Loucy (cell line): ENCODE measurements around the gene HERC2.

Experiments
- H2AFZ ChIP-seq: fragments of 200-600 bp; sonication (generic); 2 replicates; pipeline ENCODE4 v1.6.0; 2016; ENCODE audit warnings: antibody characterized with exemption, mild to moderate bottlenecking, low read length, moderate library complexity
- H3F3A ChIP-seq: fragments of 200-600 bp; 2 replicates; pipeline ENCODE4 v1.6.0; 2016; ENCODE audit warnings: antibody characterized with exemption, low read depth, mild to moderate bottlenecking
- H3K27me3 ChIP-seq: fragments of 200-600 bp; sonication (generic); 2 replicates; pipeline ENCODE4 v1.6.1; 2014; ENCODE audit warnings: low read length, mild to moderate bottlenecking; ENCODE audit not compliant: insufficient read depth, poor library complexity, severe bottlenecking
- H3K36me3 ChIP-seq: fragments of 200-600 bp; sonication (generic); 2 replicates; pipeline ENCODE4 v1.6.1; 2016; ENCODE audit warnings: low read length; ENCODE audit not compliant: insufficient read depth
- H3K4me1 ChIP-seq: fragments of 200-600 bp; sonication (generic); 2 replicates; pipeline ENCODE4 v1.5.1; 2014; ENCODE audit warnings: low read length, mild to moderate bottlenecking; ENCODE audit not compliant: insufficient read depth, poor library complexity, severe bottlenecking
- H3K4me2 ChIP-seq: fragments of 200-600 bp; sonication (generic); 2 replicates; pipeline ENCODE4 v1.6.0; 2014; ENCODE audit warnings: antibody characterized with exemption, low read length, low read depth, mild to moderate bottlenecking; ENCODE audit not compliant: poor library complexity, severe bottlenecking
- H3K4me3 ChIP-seq: fragments of 200-600 bp; sonication (generic); 2 replicates; pipeline ENCODE4 v1.5.1; 2014; ENCODE audit warnings: low read length, mild to moderate bottlenecking, mixed read lengths; ENCODE audit not compliant: poor library complexity, severe bottlenecking
- H3K79me2 ChIP-seq: fragments of 200-600 bp; sonication (generic); 2 replicates; pipeline ENCODE4 v1.6.1; 2014; ENCODE audit warnings: low read length; ENCODE audit not compliant: insufficient read depth
- H3K9ac ChIP-seq: fragments of 200-600 bp; sonication (generic); 2 replicates; pipeline ENCODE4 v1.6.0; 2014; ENCODE audit warnings: mild to moderate bottlenecking, low read depth, low read length, moderate library complexity; ENCODE audit not compliant: poor library complexity, severe bottlenecking
- H3K9me2 ChIP-seq: fragments of 200-600 bp; sonication (generic); replicated peaks from 2 replicates; pipeline ENCODE4 v1.6.1; 2016; ENCODE audit warnings: low read depth, low read length, mixed read lengths
- H3K9me3 ChIP-seq: fragments of 200-600 bp; sonication (generic); 2 replicates; pipeline ENCODE4 v1.6.1; 2014; ENCODE audit warnings: mild to moderate bottlenecking, antibody characterized with exemption, low read length, low read depth; ENCODE audit not compliant: insufficient read depth
- H4K20me1 ChIP-seq: fragments of 200-600 bp; sonication (generic); 2 replicates; pipeline ENCODE4 v1.6.0; 2014; ENCODE audit warnings: antibody characterized with exemption, low read length, mild to moderate bottlenecking; ENCODE audit not compliant: insufficient read depth, poor library complexity, severe bottlenecking
- CTCF ChIP-seq: fragments of 200-600 bp; sonication (generic); conservative IDR thresholded peaks from 2 replicates; pipeline ENCODE4 v1.5.1; 2014; ENCODE audit warnings: mild to moderate bottlenecking, antibody characterized with exemption, low read length
- EZH2phosphoT487 ChIP-seq: fragments of 200-600 bp; IDR thresholded peaks from 2 replicates; pipeline ENCODE4 v1.6.1; 2018; ENCODE audit warnings: antibody characterized with exemption, mild to moderate bottlenecking, moderate library complexity, borderline replicate concordance

HERC2 gene

GRCh38 chr15:28110481-28110881, 211.5 kb downstream of the HERC2 start:
- Histone ChIP-seq H2AFZ (no peak overlapping the region), H3K27me3 (no peaks in the 10 kb centered on the region), H3K9ac (no peak overlapping the region), H3K4me2 (no peak overlapping the region), H3K4me3 (no peak overlapping the region), H3K9me2 (no peaks in the 10 kb centered on the region), H4K20me1 (no peaks in the 10 kb centered on the region), H3K9me3 (no peaks in the 10 kb centered on the region), H3K36me3 (peaks cover 47% of the 10 kb centered on the region; the same call in 1 of the 2 replicates), H3F3A (0 out of 2 replicates have a peak, but pooled peaks cover 3% of the 10 kb centered on the region), H3K79me2 (no peaks in the 10 kb centered on the region), H3K4me1 (no peaks in the 10 kb centered on the region)
- TF ChIP-seq EZH2phosphoT487 (no peak), CTCF (no peak)

- peaks cover 40% of the 10 kb centered on the region; the same call in 1 of the 2 replicates for H3K36me3 ChIP-seq
- 0 out of 2 replicates have a peak, but pooled peaks cover 3% of the 10 kb centered on the region for H3F3A ChIP-seq
- no peaks in the 10 kb centered on the region for H3K27me3 ChIP-seq
- no peak overlapping the region for H2AFZ ChIP-seq
- H4K20me1 ChIP-seq = no peaks in the 10 kb centered on the region
- H3K79me2 ChIP-seq = no peaks in the 10 kb centered on the region
- no peaks in the 10 kb centered on the region for H3K9me3 ChIP-seq
- H3K4me1 ChIP-seq = no peaks in the 10 kb centered on the region
- no peaks in the 10 kb centered on the region for H3K9me2 ChIP-seq
- no peak overlapping the region for H3K4me3 ChIP-seq
- TF ChIP-seq CTCF (no peak), EZH2phosphoT487 (no peak)
- no peak overlapping the region for H3K4me2 ChIP-seq
- no peak overlapping the region for H3K9ac ChIP-seq
Measured at GRCh38 chr15:28109626-28110455, 212.1 kb downstream of the HERC2 start.

GRCh38 chr15:28107904-28108275, 214.1 kb downstream of the HERC2 start:
- H3K79me2 ChIP-seq = no peaks in the 10 kb centered on the region
- H3K27me3 ChIP-seq = no peaks in the 10 kb centered on the region
- H3F3A ChIP-seq = 0 out of 2 replicates have a peak, but pooled peaks cover 3% of the 10 kb centered on the region
- H3K4me1 ChIP-seq = no peaks in the 10 kb centered on the region
- TF ChIP-seq EZH2phosphoT487 = no peak
- TF ChIP-seq CTCF = no peak
- peaks cover 21% of the 10 kb centered on the region; the same call in 1 of the 2 replicates for H3K36me3 ChIP-seq
- peak overlapping the region; percentile 42 for H3K4me2 ChIP-seq
- no peaks in the 10 kb centered on the region for H4K20me1 ChIP-seq
- no peaks in the 10 kb centered on the region for H3K9me2 ChIP-seq
- H3K9me3 ChIP-seq = no peaks in the 10 kb centered on the region
- H2AFZ ChIP-seq = no peak overlapping the region
- H3K4me3 ChIP-seq = peak overlapping the region; percentile 20
- H3K9ac ChIP-seq = no peak overlapping the region
